Panc1 (cell line): ENCODE data around the gene CIAO2B. TPM values are rescaled to one million over a fixed set of nuclear protein-coding genes. Genes with fewer than 3 reads are reported as not detected.

Experiments
- ATAC-seq: fragments of 200-7000 bp; cut with Tn5 transposase; 2 replicates; pipeline ENCODE4 v1.9.1; 2020; ENCODE audit warnings: mild to moderate bottlenecking, moderate library complexity
- BruUV-seq: library from RNA; stranded (reverse); fragments of 400-500 nt; replicated peaks from 2 replicates; lab custom pipeline; 2021; lab: Mats Ljungman, UMichigan
- CTCF ChIA-PET: fragments of 300-600 bp; sonication (Branson Sonifier 250); formaldehyde crosslinking; loops from one replicate; lab custom pipeline; 2022; ENCODE audit warnings: antibody characterized with exemption; lab: Charles Lee
- POLR2A ChIA-PET: fragments of 300-600 bp; sonication (Branson Sonifier 250); formaldehyde crosslinking; loops from one replicate; lab custom pipeline; 2022; ENCODE audit warnings: antibody characterized with exemption; lab: Charles Lee
- DNase-seq: peaks from one replicate; pipeline ENCODE4 v3.0.0-alpha.2; 2010; ENCODE audit warnings: low read depth, low spot score
- H3K27ac ChIP-seq: 2 replicates; pipeline ENCODE4 v1.5.1; 2011; ENCODE audit warnings: mild to moderate bottlenecking, low read length, inconsistent platforms
- H3K27me3 ChIP-seq: fragments of 200-500 bp; sonication (Bioruptor generic); 2 replicates; pipeline ENCODE4 v1.6.0; 2014; ENCODE audit warnings: low read length, inconsistent platforms; ENCODE audit not compliant: control insufficient read depth, insufficient read depth
- H3K36me3 ChIP-seq: fragments of 200-500 bp; sonication (Bioruptor generic); 2 replicates; pipeline ENCODE4 v1.5.1; 2014; ENCODE audit warnings: inconsistent platforms, mild to moderate bottlenecking, low read length, moderate library complexity; ENCODE audit not compliant: control insufficient read depth, insufficient read depth
- H3K4me1 ChIP-seq: 2 replicates; pipeline ENCODE4 v1.5.1; 2011; ENCODE audit warnings: inconsistent platforms, mild to moderate bottlenecking, low read length, moderate library complexity; ENCODE audit not compliant: control insufficient read depth, insufficient read depth
- H3K4me3 ChIP-seq, 2 experiments: 2 replicates each; pipeline ENCODE4 v1.5.1; 2011 to 2012; ENCODE audit warnings: low read depth in 2 of 2, low read length in 2 of 2, mild to moderate bottlenecking in 2 of 2, inconsistent platforms in 1 of 2, moderate library complexity in 1 of 2
- H3K9me3 ChIP-seq: fragments of 200-500 bp; sonication (Bioruptor generic); 2 replicates; pipeline ENCODE4 v1.5.1; 2014; ENCODE audit warnings: low read depth, mild to moderate bottlenecking, inconsistent platforms, low read length, moderate library complexity; ENCODE audit not compliant: control insufficient read depth, insufficient read depth
- CTCF ChIP-seq: fragments of 450-650 bp; IDR thresholded peaks from 2 replicates; pipeline ENCODE4 v1.5.1; 2017; ENCODE audit warnings: mild to moderate bottlenecking
- POLR2AphosphoS5 ChIP-seq: IDR thresholded peaks from 2 replicates; pipeline ENCODE4 v1.6.1; 2012; ENCODE audit warnings: mild to moderate bottlenecking, low read depth, low read length, moderate library complexity
- REST ChIP-seq, 2 experiments: IDR thresholded peaks; 2 replicates each; pipeline ENCODE4 v1.6.1; 2011 to 2012; ENCODE audit warnings: low read depth in 2 of 2, control low read depth in 1 of 2, low read length in 1 of 2, mild to moderate bottlenecking in 1 of 2, moderate library complexity in 1 of 2; ENCODE audit not compliant: insufficient read depth in 1 of 2
- SIN3A ChIP-seq: IDR thresholded peaks from 2 replicates; pipeline ENCODE4 v1.6.1; 2012; ENCODE audit warnings: low read depth, mild to moderate bottlenecking, low read length, moderate library complexity, borderline replicate concordance; ENCODE audit not compliant: insufficient read depth
- TCF7L2 ChIP-seq: IDR thresholded peaks from 2 replicates; pipeline ENCODE4 v1.6.1; 2011; ENCODE audit warnings: mild to moderate bottlenecking, low read depth, low read length, inconsistent platforms
- in situ Hi-C: cut with HindIII; loops from 2 replicates; pipeline ENCODE4 v1.10.0; 2016; ENCODE audit warnings: low sequenced_read_pairs, low pct_unique_long_range_greater_than_20kb
- intact Hi-C: fragments of 100-400 bp; cut with micrococcal nuclease; formaldehyde crosslinking; loops from one replicate; pipeline ENCODE4 v1.10.0; 2022; ENCODE audit not compliant: unreplicated experiment
- total RNA-seq: library from RNA; stranded (reverse); gene quantifications from one replicate; pipeline ENCODE4 v1.2.1, GENCODE V29; 2021; ENCODE audit not compliant: unreplicated experiment

Gene CIAO2B
- total RNA-seq, 1 experiment from 2014 or later, result 96.6 TPM

GRCh38 chr16:66932076-66932475 is 2.1 kb downstream of the CIAO2B start:
- POLR2A ChIA-PET, result no interaction called here
- Histone ChIP-seq H3K27me3 (no peaks in the 10 kb centered on the region), H3K9me3 (no peaks in the 10 kb centered on the region), H3K4me3 (no peak overlapping the region), H3K36me3 (peaks cover 8% of the 10 kb centered on the region; the same call in 1 of the 2 replicates), H3K4me1 (peaks cover 3% of the 10 kb centered on the region), H3K27ac (no peak overlapping the region)
- DNase-seq, result no peak
- in situ Hi-C loops (no loop called here), intact Hi-C loops (no loop called here)
- no TSS peak for BruUV-seq
- CTCF ChIA-PET, result no interaction called here
- ATAC-seq, result no peak
- TF ChIP-seq REST (IDR thresholded peaks at IDR 0.05; ENCODE audit: insufficient read depth in 1 of 2, low read depth in 2 of 2, low read length in 1 of 2), result no peak

GRCh38 chr16:66931665-66932064 is 2.5 kb downstream of the CIAO2B start:
- TF ChIP-seq CTCF, result no peak
- no peak for TF ChIP-seq TCF7L2
- TF ChIP-seq SIN3A, result no peak
- TF ChIP-seq REST (IDR thresholded peaks at IDR 0.05; ENCODE audit: insufficient read depth in 1 of 2, low read depth in 2 of 2, low read length in 1 of 2), result no peak
- no peak for TF ChIP-seq POLR2AphosphoS5
- peaks cover 8% of the 10 kb centered on the region; the same call in 1 of the 2 replicates for H3K36me3 ChIP-seq
- ATAC-seq (no peak), DNase-seq (no peak)
- CTCF ChIA-PET, result no interaction called here
- BruUV-seq, result no TSS peak
- H3K27ac ChIP-seq, result no peak overlapping the region
- POLR2A ChIA-PET, result no interaction called here
- intact Hi-C loops (no loop called here), in situ Hi-C loops (no loop called here)
- H3K4me1 ChIP-seq, result peaks cover 3% of the 10 kb centered on the region
- H3K4me3 ChIP-seq, result no peak overlapping the region
- no peaks in the 10 kb centered on the region for H3K9me3 ChIP-seq
- no peaks in the 10 kb centered on the region for H3K27me3 ChIP-seq
